Iris pigment epithelial cell (primary cell): ENCODE measurements around the gene TMEM178B.

Source experiments
- DNase-seq: peaks from one replicate; pipeline ENCODE4 v3.0.0-alpha.2; 2011; ENCODE audit warnings: low read depth

Gene TMEM178B

DNA sequence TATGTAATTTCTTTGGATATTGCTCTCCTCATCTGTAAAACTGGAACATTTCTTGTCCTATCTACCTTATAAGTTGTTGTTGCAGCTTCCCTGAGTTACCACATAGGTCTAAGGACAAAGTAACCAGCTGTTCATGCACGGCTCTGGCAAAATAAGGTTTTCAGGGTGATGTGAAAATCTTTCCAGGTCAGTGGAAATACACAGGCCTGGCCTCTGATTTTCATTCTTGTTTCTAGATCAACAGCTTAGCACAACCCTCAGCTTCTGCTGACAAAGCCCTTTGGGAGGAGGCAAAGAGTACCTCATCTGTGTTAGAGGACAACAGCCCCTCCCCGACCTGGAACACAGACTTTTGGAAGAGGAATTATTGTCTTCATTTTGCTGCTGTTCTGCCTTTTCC lies 359.8 kb downstream of the TMEM178B start:
- no peak for DNase-seq

- DNase-seq: no peak
Measured at GRCh38 chr7:141436139-141436538, 362.3 kb downstream of the TMEM178B start.

DNA sequence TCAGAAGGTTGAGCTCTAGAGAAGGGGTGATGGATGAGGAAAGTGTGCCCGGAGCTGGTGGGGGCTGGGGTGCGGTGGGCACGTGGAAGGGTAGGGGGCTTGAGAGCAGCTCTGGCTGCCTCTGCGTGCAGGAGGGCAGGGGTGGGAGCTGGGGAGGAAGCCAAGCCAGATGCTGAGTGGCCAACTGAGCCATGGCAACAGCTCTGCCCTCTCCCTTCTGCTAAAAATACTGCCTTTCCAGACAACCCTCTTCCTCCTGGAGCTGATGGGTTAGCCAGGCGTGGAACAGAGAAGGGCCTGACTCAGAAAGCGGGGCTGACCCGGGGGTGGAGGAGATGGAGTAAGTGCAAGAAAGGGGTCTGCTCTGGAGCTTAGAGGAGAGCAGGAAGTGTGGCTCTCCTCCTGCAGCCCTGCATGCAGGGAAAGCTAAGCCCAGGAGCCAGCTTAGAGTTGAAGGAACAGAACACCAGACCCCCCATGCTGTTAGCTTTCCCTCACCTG lies 362.8 kb downstream of the TMEM178B start:
- DNase-seq: no peak

- no peak for DNase-seq
Measured at GRCh38 chr7:141439164-141439563, 365.3 kb downstream of the TMEM178B start.

DNA sequence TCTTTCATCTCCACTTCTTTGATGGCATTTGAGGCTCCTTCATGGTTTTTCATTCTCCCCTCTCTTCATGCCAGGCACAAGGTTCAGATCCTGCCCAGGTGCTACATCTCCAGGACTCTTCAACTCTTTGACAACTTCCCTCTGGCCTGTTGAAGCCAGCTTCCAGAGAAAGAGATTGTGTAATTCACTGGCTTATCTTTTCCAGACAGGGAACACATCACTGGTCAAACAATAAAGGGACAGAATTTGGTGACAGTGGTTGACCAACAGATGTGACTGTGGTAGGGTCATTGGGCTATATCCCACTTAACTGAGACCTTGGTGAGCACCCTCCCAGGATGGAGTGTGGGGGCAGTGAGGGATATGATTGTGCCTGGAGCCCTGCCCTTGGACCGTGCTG lies 365.9 kb downstream of the TMEM178B start:
- no peak for DNase-seq

GRCh38 chr7:141441837-141442627 lies 368.2 kb downstream of the TMEM178B start:
- DNase-seq: no peak

DNA sequence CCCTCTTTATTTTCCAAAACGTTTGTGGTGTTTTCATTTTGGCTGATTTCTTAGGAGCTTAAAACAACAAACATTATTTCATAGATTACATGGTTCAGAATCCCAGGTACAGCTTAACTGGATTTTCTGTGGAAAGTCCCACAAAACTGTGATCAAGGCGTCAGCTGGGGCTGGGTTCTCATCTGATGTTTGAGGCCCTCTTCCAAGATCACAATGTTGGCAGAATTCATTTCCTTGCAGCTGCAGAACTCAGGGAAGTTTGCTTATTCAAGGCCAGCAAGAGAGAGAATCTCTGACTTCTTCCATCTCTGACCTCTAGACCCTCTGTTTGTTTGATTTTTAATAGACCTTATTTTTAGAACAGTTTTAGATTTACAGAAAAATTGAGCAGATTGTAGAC lies 368.9 kb downstream of the TMEM178B start:
- no peak for DNase-seq

DNA sequence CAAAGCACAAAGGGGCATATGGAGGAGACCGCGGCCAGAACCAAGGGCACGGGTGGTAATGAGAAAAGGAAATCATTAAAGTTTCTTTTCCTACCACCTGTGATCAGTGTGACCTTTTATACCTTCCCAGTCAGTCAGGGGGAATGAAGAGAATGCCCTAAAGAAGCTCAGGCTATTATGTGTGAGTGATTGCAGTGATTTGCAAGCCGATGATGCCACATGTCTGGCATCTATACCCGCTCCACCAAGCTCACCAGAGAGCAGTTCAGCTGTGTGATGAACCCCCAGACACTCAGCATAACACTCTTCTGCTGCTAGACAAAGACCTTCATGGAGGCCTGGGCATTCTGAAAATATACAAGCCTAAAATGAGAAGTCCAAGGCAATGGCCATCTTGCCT lies 371.1 kb downstream of the TMEM178B start:
- no peak for DNase-seq

- no peak for DNase-seq
Measured at GRCh38 chr7:141451232-141451631, 377.4 kb downstream of the TMEM178B start.

GRCh38 chr7:141452911-141453310 lies 379.0 kb downstream of the TMEM178B start:
- DNase-seq: no peak

DNA sequence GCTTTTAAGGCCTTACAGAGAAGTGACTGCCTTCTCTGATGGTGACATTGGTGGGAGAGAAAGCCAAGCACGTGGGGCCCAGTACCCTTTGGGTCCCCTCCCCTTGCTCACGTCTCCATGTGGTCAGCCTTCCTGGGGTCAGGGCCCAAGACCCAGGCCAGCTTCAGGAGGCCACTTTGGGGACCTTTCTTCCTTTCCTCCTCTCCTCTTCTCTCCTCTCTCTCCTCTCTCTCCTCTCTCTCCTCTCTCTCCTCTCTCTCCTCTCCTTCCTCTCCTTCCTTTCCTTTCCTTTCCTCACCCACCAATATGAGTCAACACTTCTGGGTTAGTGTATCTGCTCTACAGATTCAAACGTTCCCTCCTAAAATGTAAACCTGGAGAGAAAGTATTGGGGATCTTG lies 380.5 kb downstream of the TMEM178B start:
- DNase-seq: no peak

DNA sequence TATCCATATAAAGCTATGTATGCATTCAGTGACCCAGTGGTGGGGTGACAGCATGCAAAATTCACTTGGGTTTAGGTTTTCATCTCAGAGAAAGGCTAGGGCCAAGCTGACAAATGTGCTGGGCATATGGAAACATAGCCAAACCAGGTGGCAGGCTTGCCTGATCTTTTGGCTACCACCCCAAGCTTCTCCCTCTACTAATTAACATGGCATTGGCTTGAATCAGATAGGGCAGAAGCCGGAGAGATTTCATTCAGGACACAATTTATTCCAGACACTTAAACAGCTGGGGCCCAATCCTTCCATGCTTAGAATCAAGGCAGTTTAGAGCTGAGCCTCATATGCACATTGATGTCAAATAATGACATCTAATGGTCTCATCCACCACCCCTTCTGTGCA lies 381.9 kb downstream of the TMEM178B start:
- DNase-seq: no peak

DNA sequence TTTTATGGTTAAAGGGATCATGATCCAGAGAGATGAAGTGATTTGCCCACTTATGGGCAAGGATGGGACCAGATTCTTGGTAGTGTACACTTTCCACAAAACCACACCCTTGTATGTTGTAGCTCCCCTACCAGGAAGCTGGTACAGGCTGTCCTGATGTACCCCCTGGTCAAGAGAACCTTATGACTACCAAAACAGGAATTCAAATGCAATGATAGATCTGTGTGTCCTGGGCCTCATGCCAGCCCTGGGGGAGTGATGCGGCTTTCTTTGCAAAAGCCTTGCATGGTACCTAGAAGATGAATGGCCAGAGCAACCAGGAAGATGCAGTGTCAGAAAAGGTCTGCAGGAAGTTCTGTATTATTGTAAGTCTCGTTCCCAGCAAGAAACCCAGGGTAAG lies 382.4 kb downstream of the TMEM178B start:
- no peak for DNase-seq

DNA sequence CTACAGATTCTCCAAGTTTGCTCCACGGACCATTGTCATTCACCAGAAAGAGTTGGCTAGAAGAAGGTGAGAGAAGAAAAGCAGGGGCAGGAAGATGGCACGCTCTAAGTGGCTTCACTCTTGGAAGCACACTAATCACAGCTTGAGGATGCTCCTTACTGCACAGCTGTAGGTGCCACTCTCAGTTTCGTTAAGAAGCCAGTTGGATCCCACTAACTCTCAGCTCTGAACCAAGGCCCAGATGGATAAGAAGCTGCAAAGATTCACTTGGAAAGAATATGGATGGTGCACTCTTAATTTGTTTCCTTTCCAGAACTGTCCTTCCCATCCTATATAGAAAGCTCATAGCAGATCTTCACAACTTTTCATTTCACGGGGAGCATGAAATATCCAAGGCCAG lies 382.8 kb downstream of the TMEM178B start:
- no peak for DNase-seq

- DNase-seq: no peak
Measured at GRCh38 chr7:141460781-141461715, 387.2 kb downstream of the TMEM178B start.

GRCh38 chr7:141461924-141462323 lies 388.1 kb downstream of the TMEM178B start:
- no peak for DNase-seq

DNA sequence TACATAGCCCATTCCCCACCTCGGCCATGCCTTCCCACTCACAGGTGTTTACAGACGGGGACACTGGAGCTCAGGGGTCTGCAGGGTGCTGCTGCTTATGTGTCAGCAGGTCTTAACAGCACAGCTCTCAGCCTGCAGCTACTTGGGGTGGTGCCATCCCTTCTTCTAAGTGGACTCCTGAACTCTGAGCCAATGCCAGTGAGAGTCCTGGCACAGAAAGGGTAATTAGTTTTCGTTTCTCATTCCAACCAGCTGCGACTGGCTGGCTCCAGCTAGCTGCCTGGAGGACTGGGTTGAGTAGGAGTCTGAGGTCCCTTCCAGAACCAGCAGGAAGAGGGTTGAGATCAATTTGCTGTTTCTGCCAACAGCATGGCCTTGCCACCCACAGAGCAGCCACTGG lies 389.1 kb downstream of the TMEM178B start:
- DNase-seq: no peak

DNA sequence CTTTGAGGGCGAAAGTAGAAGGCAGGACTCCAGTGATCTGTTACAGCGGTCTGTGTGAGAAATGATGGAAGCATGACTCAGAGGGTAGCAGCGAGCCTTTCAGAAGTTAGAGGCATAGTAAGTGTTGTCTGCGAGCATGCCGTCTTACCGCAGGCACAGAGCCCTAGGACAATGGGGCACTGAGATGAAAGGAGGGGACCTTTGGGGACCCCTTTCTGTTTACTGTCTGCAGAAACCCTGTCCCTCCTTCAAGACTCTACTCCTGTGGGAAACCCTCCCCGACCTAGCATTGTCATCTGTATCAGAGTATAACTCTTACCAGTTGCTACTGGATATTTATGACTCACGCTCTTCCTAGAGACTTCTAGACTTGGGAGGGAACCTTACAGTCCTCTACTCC lies 390.1 kb downstream of the TMEM178B start:
- DNase-seq: no peak

- no peak for DNase-seq
Measured at GRCh38 chr7:141464551-141464950, 390.7 kb downstream of the TMEM178B start.

- no peak for DNase-seq
Measured at GRCh38 chr7:141466151-141466904, 392.5 kb downstream of the TMEM178B start.

GRCh38 chr7:141468341-141468740 lies 394.5 kb downstream of the TMEM178B start:
- DNase-seq: no peak

GRCh38 chr7:141475679-141476078 lies 401.8 kb downstream of the TMEM178B start:
- DNase-seq: no peak
